Duodenal mucosa (tissue), 2 donors: Measurements from ENCODE around the gene NRL.
"Not testable (repeated sequence)": the region's sequence is repeated elsewhere in the genome, so short reads cannot be mapped to it uniquely, and the experiment has no call there.

Experiments used
- H3K27ac ChIP-seq: one replicate; pipeline ENCODE4 v1.7.0; 2013; ENCODE audit warnings: low read depth, low read length
- H3K27me3 ChIP-seq, 2 donors: one replicate each; pipeline ENCODE4 v1.7.0; 2013; ENCODE audit warnings: low read length in 2 of 2, control low read depth in 1 of 2; ENCODE audit not compliant: insufficient read depth in 2 of 2, control insufficient read depth in 1 of 2
- H3K36me3 ChIP-seq, 2 donors: one replicate each; pipeline ENCODE4 v1.7.0; 2013; ENCODE audit warnings: low read length in 2 of 2, control low read depth in 1 of 2; ENCODE audit not compliant: insufficient read depth in 2 of 2, control insufficient read depth in 1 of 2
- H3K4me1 ChIP-seq, 2 donors: one replicate each; pipeline ENCODE4 v1.7.0; 2013; ENCODE audit warnings: low read length in 2 of 2, control low read depth in 1 of 2; ENCODE audit not compliant: insufficient read depth in 2 of 2, control insufficient read depth in 1 of 2
- H3K4me3 ChIP-seq, 2 donors: one replicate each; pipeline ENCODE4 v1.7.0; 2013; ENCODE audit warnings: low read length in 2 of 2, low read depth in 1 of 2
- H3K9ac ChIP-seq, 2 donors: one replicate each; pipeline ENCODE4 v1.7.0; 2013; ENCODE audit warnings: low read length in 2 of 2, low read depth in 1 of 2
- H3K9me3 ChIP-seq, 2 donors: one replicate each; pipeline ENCODE4 v1.7.0; 2013; ENCODE audit warnings: low read length in 2 of 2, control low read depth in 1 of 2; ENCODE audit not compliant: control insufficient read depth in 1 of 2

NRL gene

DNA sequence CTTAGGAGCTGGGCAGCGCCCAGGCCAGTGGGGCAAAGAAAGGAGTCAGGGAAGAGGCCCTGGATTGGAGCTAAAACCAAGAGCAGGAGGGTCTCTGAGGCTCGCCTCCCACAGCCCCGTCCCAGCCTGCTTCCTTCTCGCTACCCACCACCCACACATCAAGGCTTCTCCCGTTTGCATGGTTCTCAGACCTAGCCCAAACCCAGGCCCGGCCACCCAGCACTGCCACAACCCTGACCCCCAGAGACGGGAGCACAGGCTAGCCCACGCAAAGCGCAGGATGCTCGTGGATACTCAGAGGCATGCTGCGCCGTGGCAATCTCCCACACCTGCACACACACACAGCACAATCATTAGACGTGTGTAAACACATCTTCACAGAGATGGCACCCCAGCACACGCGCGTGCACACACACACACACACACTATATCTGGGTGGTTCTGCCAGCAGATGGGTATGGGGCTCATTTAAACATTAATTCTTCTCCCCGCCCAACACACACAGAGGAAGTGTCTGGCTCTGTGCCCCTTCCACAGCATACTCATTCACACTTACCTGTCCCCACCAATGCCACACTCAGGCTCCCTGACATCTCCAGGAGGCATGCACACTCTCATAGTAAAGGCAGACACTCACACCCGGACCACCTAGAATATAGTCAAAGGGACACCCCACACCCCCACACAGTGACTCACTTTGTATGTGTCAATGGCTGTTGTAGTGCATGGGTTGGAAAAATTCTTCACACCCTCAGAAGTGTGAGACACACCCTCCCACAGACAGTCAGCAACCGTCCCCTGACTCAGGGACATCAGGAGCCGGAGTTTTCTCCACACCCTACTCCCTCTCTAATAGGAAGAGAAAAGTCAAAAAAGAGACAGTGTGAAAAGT is 61.8 kb downstream of the NRL start:
- Histone ChIP-seq H3K9me3 (no peaks in the 10 kb centered on the region), H3K4me1 (peaks cover 12 to 22% of the 10 kb centered on the region in 2 donors), H3K36me3 (no peaks in the 10 kb centered on the region), H3K4me3 (peak overlapping the region; percentile 73 to 86), H3K27ac (no peak overlapping the region), H3K27me3 (no peaks in the 10 kb centered on the region), H3K9ac (no peak overlapping the region)

DNA sequence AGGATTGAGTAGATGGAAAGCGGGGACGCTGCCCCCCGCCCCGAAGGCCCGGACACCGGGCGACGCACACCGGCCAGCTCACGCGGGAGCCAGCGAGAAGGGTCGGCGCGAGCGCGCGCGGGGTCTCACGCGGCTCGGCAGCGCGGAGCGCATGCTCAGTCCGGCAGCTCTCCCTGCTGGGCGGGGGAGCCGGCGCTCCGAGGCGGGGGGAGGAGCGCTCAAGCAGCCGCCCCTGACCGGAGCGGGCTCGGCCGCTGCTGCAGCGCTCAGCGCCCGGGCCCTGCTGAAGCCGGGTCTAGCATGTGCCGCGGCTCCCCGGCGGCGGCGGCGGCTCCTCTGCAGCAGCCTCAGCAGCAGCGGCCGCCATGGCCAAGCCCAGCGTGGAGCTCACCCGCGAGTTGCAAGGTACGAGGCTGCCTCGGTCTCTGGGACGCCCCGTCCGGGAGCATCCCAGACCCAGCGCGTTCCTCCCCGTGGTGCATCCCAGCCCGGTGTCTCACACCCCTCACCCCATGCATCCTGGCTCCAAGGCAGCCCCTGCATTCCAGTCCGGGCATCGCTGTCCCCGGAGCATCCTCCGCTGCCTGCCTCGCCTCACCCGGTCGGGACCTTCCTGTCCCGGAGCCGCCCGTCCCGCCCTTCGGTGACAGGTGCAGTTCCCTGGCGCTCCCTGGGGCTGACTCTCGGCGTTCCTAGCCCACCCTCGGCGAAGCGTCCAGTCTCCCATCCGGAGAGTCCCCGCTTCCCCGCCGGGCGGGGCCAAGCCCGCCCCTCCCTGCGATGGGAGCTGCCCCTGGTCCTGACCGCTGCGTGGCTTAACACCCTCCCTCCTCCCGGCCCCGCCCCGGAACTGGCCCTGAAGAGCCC is 62.7 kb downstream of the NRL start, which contains the start of gene CARMIL3:
CARMIL3 (plus strand) TSS at position 221 of the 867 bp plus-strand sequence; CDS start at position 366, 145 bp downstream.
- H3K4me3 ChIP-seq, result peak within 1 kb of the TSS; percentile 73 to 86
- H3K27ac ChIP-seq, result peak within 1 kb of the TSS; percentile 32
- peaks cover 12 to 18% of the 10 kb centered on the region in 2 donors for H3K4me1 ChIP-seq
- H3K9me3 ChIP-seq, result no peaks in the 10 kb centered on the region
- no peaks in the 10 kb centered on the region for H3K36me3 ChIP-seq
- no peaks in the 10 kb centered on the region for H3K27me3 ChIP-seq
- H3K9ac ChIP-seq, result peak within 1 kb of the TSS; percentile 72 to 79

DNA sequence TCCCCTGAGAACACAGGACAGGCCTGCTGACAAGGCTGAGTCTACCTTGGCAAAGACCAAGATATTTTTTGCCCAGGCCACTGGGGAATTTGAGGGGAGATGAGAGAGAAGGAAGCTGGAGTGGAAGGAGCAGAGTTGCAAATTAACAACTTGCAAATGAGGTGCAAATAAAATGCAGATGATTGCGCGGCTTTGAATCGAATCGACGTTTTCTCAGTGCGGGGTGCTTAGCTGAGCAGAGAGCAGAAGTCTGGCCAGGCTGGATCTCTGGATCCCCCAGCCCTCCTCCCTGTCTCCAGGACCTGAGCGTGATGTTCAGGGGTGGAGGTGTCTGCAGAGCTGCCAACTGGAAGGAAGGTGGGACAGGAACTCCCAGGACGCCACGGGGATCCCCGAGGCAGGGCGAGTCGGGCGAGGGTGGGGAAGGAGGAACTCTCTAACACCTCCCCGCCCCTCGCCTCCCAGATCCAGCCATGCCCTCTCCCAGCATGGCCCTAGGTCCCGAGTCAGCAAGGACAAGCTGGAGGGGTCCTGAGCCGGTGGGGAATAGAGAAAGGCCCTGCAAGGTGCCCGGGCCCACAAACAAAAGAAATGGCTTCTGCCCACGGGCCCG is 63.5 kb downstream of the NRL start:
- H3K9me3 ChIP-seq, result no peaks in the 10 kb centered on the region
- H3K4me3 ChIP-seq, result peak overlapping the region; percentile 73 to 86
- no peaks in the 10 kb centered on the region for H3K27me3 ChIP-seq
- no peaks in the 10 kb centered on the region for H3K36me3 ChIP-seq
- peak overlapping the region; percentile 32 for H3K27ac ChIP-seq
- H3K4me1 ChIP-seq, result peaks cover 12 to 15% of the 10 kb centered on the region in 2 donors
- peak overlapping the region; percentile 72 to 79 for H3K9ac ChIP-seq

DNA sequence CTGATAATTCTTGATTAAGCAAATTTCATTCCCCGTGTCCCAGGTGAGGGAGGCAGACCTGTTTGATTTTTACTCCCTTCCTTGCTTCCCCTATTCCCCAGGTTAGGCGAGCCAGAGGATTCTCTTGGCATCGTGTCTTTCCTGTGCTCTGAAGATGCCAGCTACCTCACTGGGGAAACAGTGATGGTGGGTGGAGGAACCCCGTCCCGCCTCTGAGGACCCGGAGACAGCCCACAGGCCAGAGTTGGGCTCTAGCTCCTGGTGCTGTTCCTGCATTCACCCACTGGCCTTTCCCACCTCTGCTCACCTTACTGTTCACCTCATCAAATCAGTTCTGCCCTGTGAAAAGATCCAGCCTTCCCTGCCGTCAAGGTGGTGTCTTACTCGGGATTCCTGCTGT is 64.0 kb downstream of the NRL start:
- H3K27me3 ChIP-seq, H3K9ac ChIP-seq, H3K27ac ChIP-seq, H3K4me3 ChIP-seq, H3K9me3 ChIP-seq, H3K36me3 ChIP-seq: not testable (repeated sequence)
- peaks cover 12 to 15% of the 10 kb centered on the region in 2 donors for H3K4me1 ChIP-seq

DNA sequence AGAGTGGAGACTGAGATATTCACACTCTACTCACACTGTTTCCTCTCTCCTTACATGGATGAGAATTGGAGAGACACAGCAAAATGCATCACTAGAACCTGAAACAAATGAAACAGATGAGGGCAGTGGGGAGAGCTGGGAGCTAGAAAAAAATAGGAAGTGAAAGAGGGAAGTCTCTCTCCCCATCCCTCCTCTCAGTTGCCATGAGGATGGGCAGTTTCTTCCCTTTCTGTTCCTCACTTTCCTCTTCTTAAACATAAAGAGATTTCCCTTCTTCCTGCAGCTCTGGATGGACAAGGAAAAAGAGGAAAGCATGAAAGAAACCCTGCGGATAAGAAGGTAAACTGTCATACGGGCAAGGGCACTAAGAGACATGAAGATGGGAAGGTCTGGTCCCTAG is 65.7 kb downstream of the NRL start:
- H3K9me3 ChIP-seq, result not testable (repeated sequence)
- peaks cover 12 to 15% of the 10 kb centered on the region in 2 donors for H3K4me1 ChIP-seq

DNA sequence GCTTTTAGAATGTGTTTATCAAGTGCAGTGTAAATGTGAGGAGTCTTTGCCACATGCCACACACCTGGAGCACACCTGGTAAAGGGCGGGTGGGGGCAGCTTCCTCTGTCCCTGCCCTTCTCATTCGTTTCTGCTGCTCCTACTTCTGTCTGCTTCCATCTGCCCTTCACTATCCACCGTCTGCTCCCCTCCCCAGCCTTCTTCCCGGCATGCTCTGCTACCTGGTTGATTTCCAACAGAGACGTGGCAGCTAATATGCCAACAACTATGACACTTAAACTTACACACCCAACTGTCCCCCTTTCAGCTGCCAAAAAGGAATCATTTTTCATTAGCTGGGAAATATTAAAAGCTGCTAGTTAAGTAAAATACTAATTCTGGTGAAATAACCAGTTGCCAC is 72.0 kb downstream of the NRL start:
- Histone ChIP-seq H3K27me3 (no peaks in the 10 kb centered on the region), H3K27ac (no peak overlapping the region), H3K9me3 (no peaks in the 10 kb centered on the region), H3K36me3 (no peaks in the 10 kb centered on the region), H3K9ac (no peak overlapping the region), H3K4me1 (peaks cover 4 to 5% of the 10 kb centered on the region in 2 donors), H3K4me3 (no peak overlapping the region)

More for the DNA sequence above, 65.7 kb downstream of the NRL start:
- H3K27ac ChIP-seq, H3K9ac ChIP-seq, H3K4me3 ChIP-seq, H3K27me3 ChIP-seq, H3K36me3 ChIP-seq: not testable (repeated sequence)

DNA sequence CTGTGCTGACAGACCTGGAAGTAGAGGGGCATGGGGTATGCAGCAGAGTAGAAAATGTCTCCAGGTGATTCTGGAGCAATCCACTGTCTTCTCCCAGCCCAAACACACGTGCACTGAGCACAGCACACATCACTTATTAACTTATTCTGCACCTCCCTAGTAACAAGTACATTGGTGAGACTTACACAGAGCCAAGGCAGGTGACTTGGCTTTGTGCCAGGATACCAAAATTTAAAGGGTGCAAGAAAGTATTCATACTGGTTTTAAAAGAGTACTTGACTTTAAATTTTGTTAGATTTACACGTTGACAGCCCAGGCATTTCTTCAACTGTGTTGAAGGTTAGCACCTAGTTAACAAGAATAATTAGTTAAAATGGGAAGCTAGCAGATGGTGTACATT is 74.1 kb downstream of the NRL start:
- H3K4me3 ChIP-seq, result no peak overlapping the region

DNA sequence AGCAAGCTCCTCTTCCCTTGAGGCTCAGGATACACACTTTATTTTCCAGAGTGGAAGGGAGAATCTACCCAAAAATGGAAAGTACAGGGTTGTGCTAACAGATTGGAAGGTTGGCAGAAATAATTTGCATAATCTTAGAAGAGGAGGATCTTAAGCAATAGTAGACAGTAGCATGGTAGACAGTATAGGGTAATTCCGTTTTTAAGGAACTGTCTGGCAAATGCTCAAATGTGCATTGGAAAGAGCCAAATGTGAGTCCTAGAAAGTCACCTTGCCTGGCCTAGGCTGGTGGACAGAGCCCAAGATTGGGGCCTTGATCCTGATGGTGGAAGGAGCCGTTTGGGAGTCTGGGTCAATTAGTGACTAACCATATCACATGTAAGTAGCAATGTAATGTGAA is 76.1 kb downstream of the NRL start:
- Histone ChIP-seq H3K9ac (no peak overlapping the region), H3K27ac (no peak overlapping the region), H3K36me3 (no peaks in the 10 kb centered on the region), H3K27me3 (no peaks in the 10 kb centered on the region), H3K4me1 (peaks cover 5 to 7% of the 10 kb centered on the region in 2 donors), H3K4me3 (no peak overlapping the region), H3K9me3 (no peaks in the 10 kb centered on the region)

More for the DNA sequence above, 74.1 kb downstream of the NRL start:
- H3K4me1 ChIP-seq, result peaks cover 5 to 6% of the 10 kb centered on the region in 2 donors
- H3K27ac ChIP-seq, result no peak overlapping the region
- H3K36me3 ChIP-seq, result no peaks in the 10 kb centered on the region
- no peaks in the 10 kb centered on the region for H3K27me3 ChIP-seq
- H3K9ac ChIP-seq, result no peak overlapping the region
- no peaks in the 10 kb centered on the region for H3K9me3 ChIP-seq

DNA sequence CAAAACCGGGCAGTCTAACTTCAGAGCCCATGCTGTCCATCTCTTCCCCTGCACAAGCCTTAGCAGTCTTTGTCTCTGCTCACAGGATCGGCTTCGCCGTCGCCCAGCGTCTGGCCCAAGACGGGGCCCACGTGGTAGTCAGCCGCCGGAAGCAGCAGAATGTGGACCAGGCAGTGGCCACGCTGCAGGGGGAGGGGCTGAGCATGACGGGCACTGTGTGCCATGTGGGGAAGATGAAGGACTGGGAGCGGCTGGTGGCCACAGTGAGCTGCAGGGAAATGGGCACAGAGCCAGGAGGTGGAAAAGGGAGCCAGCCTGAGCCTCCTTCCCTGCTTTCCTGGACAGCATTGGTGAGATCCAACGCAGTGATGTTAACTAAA is 77.1 kb downstream of the NRL start:
- Histone ChIP-seq H3K36me3 (no peaks in the 10 kb centered on the region), H3K27me3 (no peaks in the 10 kb centered on the region), H3K9me3 (no peaks in the 10 kb centered on the region), H3K9ac (no peak overlapping the region), H3K27ac (no peak overlapping the region), H3K4me3 (no peak overlapping the region), H3K4me1 (peaks cover 2 to 5% of the 10 kb centered on the region in 2 donors)
